Caco-2 (cell line): Measurements from ENCODE around the gene EDN2. TPM values are rescaled to one million over a fixed set of nuclear protein-coding genes. Genes with fewer than 3 reads are reported as not detected.
A peak's percentile ranks its signal among the peaks of the same experiment; 100 is the strongest.

Experiments
- BruUV-seq: library from RNA; stranded (reverse); fragments of 400-500 nt; replicated peaks from 2 replicates; lab custom pipeline; 2021; lab: Mats Ljungman, UMichigan
- CTCF ChIA-PET: fragments of 300-600 bp; sonication (Branson Sonifier 250); formaldehyde crosslinking; loops from one replicate; lab custom pipeline; 2022; ENCODE audit warnings: antibody characterized with exemption; lab: Charles Lee
- POLR2A ChIA-PET: fragments of 300-600 bp; sonication (Branson Sonifier 250); formaldehyde crosslinking; loops from one replicate; lab custom pipeline; 2022; ENCODE audit warnings: antibody characterized with exemption; lab: Charles Lee
- DNase-seq, 2 experiments: peaks; one replicate each; pipeline versions ENCODE4 v3.0.0 to v3.0.0-alpha.2; 2020 to 2022
- H3K27me3 ChIP-seq: replicated peaks from 2 replicates; pipeline ENCODE4 v1.6.0; 2011; ENCODE audit warnings: low read length; ENCODE audit not compliant: control insufficient read depth, insufficient read depth
- H3K36me3 ChIP-seq: 2 replicates; pipeline ENCODE4 v1.5.1; 2011; ENCODE audit warnings: low read length; ENCODE audit not compliant: control insufficient read depth, insufficient read depth
- H3K4me1 ChIP-seq: fragments of 250-450 bp; sonication (Bioruptor Pico); 2 replicates; pipeline ENCODE4 v1.5.1; 2020; ENCODE audit warnings: mild to moderate bottlenecking
- H3K4me3 ChIP-seq: 2 replicates; pipeline ENCODE4 v1.5.1; 2011; ENCODE audit warnings: low read depth, mild to moderate bottlenecking, control low read depth, low read length
- H3K9me3 ChIP-seq: fragments of 250-450 bp; sonication (Bioruptor Pico); 2 replicates; pipeline ENCODE4 v1.5.1; 2020; ENCODE audit warnings: mild to moderate bottlenecking, moderate library complexity
- H3K27ac Mint-ChIP-seq: one replicate; pipeline ENCODE4 v1.8.0; 2022; ENCODE audit warnings: mixed read lengths; ENCODE audit not compliant: unreplicated experiment
- H3K27me3 Mint-ChIP-seq: one replicate; pipeline ENCODE4 v1.8.0; 2022; ENCODE audit warnings: mixed read lengths; ENCODE audit not compliant: insufficient read depth, unreplicated experiment
- H3K36me3 Mint-ChIP-seq: one replicate; pipeline ENCODE4 v1.8.0; 2022; ENCODE audit warnings: mild to moderate bottlenecking, mixed read lengths; ENCODE audit not compliant: insufficient read depth, unreplicated experiment
- H3K4me1 Mint-ChIP-seq: one replicate; pipeline ENCODE4 v1.8.0; 2022; ENCODE audit warnings: low read depth, mixed read lengths; ENCODE audit not compliant: unreplicated experiment
- H3K4me3 Mint-ChIP-seq: one replicate; pipeline ENCODE4 v1.8.0; 2022; ENCODE audit warnings: mild to moderate bottlenecking, moderate library complexity, mixed read lengths; ENCODE audit not compliant: unreplicated experiment
- H3K9me3 Mint-ChIP-seq: one replicate; pipeline ENCODE4 v1.8.0; 2022; ENCODE audit warnings: mixed read lengths; ENCODE audit not compliant: unreplicated experiment
- CTCF ChIP-seq, 2 experiments: fragments of 200-600 bp in 1 of 2; IDR thresholded peaks; 1 replicate in 1 of 2; 2 replicates in 1 of 2; pipeline versions ENCODE4 v1.5.1 to v1.8.0; 2011 to 2022; ENCODE audit warnings: antibody characterized with exemption in 1 of 2, control low read depth in 1 of 2, inconsistent platforms in 1 of 2, low read depth in 1 of 2, low read length in 1 of 2, mild to moderate bottlenecking in 1 of 2, moderate library complexity in 1 of 2; ENCODE audit not compliant: insufficient read depth in 1 of 2, severe bottlenecking in 1 of 2, unreplicated experiment in 1 of 2
- intact Hi-C: fragments of 100-400 bp; cut with micrococcal nuclease; formaldehyde crosslinking; loops from one replicate; pipeline ENCODE4 v1.10.0; 2022; ENCODE audit not compliant: unreplicated experiment
- total RNA-seq: library from RNA; stranded (reverse); gene quantifications from 2 replicates; pipeline ENCODE4 v1.2.3, GENCODE V29; 2022

EDN2 gene
- total RNA-seq, 1 experiment from 2014 or later, result not detected

GRCh38 chr1:41488040-41488951, 3.8 kb upstream of the EDN2 start:
- H3K27ac Mint-ChIP-seq, result no peak overlapping the region
- peaks cover 39% of the 10 kb centered on the region for H3K4me1 ChIP-seq
- no TSS peak for BruUV-seq

GRCh38 chr1:41487126-41488039, 2.9 kb upstream of the EDN2 start:
- Mint-ChIP-seq H3K4me3 (no peak overlapping the region), H3K9me3 (peaks cover 10% of the 10 kb centered on the region), H3K27ac (peak overlapping the region; percentile 85), H3K36me3 (peaks cover 4% of the 10 kb centered on the region), H3K27me3 (no peaks in the 10 kb centered on the region), H3K4me1 (peaks cover 17% of the 10 kb centered on the region)
- intact Hi-C loops, result no loop called here
- Histone ChIP-seq H3K4me1 (peaks cover 39% of the 10 kb centered on the region), H3K36me3 (no peaks in the 10 kb centered on the region), H3K4me3 (no peak overlapping the region), H3K27me3 (no peaks in the 10 kb centered on the region), H3K9me3 (no peaks in the 10 kb centered on the region)
- no TSS peak for BruUV-seq
- CTCF ChIA-PET, result interaction anchor here (0.6 to 1.1 kb wide), 3 partner anchors 19 to 126 kb away, joined by 3 to 5 read pairs (median 3); partner anchors contain the start of gene FOXO6
- TF ChIP-seq CTCF (IDR thresholded peaks at IDR 0.05; ENCODE audit: insufficient read depth in 1 of 2, low read depth in 1 of 2, low read length in 1 of 2, severe bottlenecking in 1 of 2, unreplicated experiment in 1 of 2), result no peak
- DNase-seq, result no peak
- POLR2A ChIA-PET, result no interaction called here

More at GRCh38 chr1:41488040-41488951, 3.8 kb upstream of the EDN2 start:
- intact Hi-C loops, result no loop called here
- Mint-ChIP-seq H3K4me1 (peaks cover 12% of the 10 kb centered on the region), H3K36me3 (peaks cover 4% of the 10 kb centered on the region), H3K9me3 (peaks cover 10% of the 10 kb centered on the region), H3K27me3 (no peaks in the 10 kb centered on the region), H3K4me3 (no peak overlapping the region)
- Histone ChIP-seq H3K9me3 (no peaks in the 10 kb centered on the region), H3K36me3 (no peaks in the 10 kb centered on the region), H3K27me3 (no peaks in the 10 kb centered on the region), H3K4me3 (no peak overlapping the region)
- POLR2A ChIA-PET, result no interaction called here
- no peak for DNase-seq
- CTCF ChIA-PET, result interaction anchor here (0.6 to 1.1 kb wide), 2 partner anchors 100 to 127 kb away, joined by 3 to 5 read pairs; partner anchors contain the start of gene FOXO6
- TF ChIP-seq CTCF (IDR thresholded peaks at IDR 0.05; ENCODE audit: insufficient read depth in 1 of 2, low read depth in 1 of 2, low read length in 1 of 2, severe bottlenecking in 1 of 2, unreplicated experiment in 1 of 2), result no peak
